ENCODE data around the gene DUOX1.
A peak's percentile ranks its signal among the peaks of the same experiment; 100 is the strongest.
"Not testable (repeated sequence)": the region's sequence is repeated elsewhere in the genome, so short reads cannot be mapped to it uniquely, and the experiment has no call there.

Gene DUOX1

DNA sequence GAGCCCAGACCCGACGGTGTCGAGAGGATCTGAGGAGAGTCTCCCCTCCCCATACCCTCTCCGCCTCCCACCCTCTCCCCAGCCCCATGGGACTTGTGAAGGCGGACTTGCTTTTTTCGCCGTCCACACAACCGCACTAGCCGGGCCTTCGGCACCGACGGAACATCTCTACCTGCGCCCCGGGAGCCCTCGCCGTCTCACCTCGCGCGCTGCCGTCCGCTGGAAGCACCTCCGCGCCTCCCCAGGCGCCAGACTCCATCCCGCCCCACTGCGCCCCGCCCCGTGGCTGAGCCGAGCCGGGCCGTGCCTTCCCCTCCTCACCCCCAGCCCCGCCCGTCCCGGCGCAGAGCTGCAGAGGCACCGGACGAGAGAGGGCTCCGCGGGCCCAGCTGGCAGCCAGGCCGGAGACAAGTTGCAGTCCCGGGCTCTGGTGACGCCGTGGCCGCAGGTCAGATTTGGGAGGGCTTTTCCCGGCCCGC is at the start of gene DUOX1, which contains the start of gene DUOXA1:
DUOX1 (plus strand) TSS at position 344 of the 479 bp plus-strand sequence. CDS start 1,973 bp downstream, outside the sequence.
DUOXA1 (minus strand) TSS at position 229 of the 479 bp plus-strand sequence. CDS start 6,865 bp downstream, outside the sequence.
- no peak for DNase-seq

DNA sequence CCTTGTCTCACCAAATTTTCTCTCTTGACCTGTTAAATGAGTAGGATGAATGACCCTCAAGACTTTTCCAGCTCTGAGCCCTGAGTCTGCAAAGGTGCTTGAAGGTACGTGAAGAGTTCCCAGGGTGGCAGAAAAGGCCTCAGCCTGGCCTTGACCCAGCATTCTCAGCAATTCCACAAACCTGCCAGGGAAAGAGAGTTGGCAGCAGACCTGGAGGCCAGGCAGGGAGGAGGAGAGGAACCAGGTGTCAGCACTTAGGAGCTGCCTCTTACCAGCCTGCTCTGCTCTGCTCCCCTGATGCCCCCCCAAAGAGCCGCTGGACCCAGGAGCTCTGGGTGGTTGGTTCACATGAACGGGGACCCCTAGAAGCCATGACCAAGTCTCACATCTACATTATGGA is 49.2 kb upstream of the DUOX1 start:
- not testable (repeated sequence) for DNase-seq

DNA sequence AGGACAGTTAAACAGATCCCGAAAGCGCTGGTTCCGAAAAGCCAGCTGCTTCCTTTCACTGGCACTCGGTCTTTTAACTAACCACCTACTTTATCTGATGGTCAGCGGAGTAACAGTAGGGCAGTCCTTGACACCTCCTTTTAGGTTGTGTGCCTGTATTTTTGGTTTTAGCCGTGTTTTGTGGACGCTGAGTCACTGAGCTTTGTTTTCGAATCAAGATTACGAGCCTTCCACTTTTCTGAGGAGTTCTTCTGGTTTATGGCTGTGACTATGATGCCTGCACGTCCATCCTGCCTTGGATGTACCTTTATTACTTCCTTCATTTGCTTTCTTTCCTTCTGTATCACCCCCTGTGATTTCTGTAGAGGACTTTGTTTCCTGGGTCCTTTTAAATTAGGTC is 47.4 kb upstream of the DUOX1 start:
- DNase-seq, result not testable (repeated sequence)

DNA sequence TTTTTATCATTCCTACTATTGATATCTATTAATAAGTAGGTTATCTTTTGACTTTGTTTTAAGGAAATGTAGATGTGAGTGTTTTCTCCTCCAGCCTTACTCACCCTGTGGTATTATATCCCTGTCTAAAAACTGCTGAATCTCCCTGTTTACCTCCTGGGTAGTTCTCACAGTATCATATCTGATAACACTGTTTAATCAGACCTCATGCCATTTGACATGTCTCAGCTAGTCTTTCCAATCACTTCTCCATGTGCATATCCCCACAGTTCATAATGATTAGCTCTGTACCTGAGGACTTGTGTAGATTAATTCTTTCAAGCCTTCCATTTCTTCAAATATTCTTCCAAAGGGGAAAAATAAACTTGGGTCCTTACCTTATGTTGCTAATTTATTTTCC is 46.6 kb upstream of the DUOX1 start:
- no peak for DNase-seq

DNA sequence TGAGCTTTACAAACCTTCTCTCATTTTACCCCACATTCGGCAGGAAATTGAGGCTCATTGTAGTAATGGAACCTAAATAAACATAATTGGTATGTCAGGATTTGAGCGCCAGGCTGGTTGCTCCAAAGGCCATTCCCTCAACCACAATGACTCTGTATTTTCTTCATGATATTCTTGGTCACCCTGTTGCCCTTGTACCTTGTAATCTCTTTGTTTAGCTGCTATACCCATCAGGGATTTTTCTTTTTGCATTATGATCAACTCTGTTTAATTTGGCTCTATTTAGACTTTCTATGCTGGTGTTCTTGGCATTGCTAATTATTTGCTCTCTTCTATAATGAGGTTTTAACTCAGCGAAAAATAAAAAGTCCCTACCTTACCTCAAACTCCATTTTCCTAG is 45.6 kb upstream of the DUOX1 start:
- no peak for DNase-seq

DNA sequence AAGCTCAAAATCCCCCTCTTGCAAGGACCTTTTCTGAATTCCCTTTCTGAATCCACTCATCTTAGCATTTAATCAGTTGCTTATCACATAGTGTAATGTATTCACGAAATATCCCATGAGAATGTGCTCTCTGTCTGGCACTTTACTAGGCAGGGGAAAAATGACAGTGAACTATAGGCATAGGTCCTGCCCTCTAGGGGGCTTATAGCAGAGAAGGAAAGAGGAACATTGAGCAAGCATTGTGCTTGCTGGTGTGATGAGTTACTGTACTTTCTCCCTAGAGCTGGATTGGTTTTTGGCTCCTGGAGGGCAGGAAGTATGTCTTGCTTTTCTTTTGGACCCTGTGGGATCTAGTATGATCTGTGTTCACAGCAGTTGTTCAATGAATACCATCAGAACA is 42.3 kb upstream of the DUOX1 start:
- peak; percentile 15 for DNase-seq

DNA sequence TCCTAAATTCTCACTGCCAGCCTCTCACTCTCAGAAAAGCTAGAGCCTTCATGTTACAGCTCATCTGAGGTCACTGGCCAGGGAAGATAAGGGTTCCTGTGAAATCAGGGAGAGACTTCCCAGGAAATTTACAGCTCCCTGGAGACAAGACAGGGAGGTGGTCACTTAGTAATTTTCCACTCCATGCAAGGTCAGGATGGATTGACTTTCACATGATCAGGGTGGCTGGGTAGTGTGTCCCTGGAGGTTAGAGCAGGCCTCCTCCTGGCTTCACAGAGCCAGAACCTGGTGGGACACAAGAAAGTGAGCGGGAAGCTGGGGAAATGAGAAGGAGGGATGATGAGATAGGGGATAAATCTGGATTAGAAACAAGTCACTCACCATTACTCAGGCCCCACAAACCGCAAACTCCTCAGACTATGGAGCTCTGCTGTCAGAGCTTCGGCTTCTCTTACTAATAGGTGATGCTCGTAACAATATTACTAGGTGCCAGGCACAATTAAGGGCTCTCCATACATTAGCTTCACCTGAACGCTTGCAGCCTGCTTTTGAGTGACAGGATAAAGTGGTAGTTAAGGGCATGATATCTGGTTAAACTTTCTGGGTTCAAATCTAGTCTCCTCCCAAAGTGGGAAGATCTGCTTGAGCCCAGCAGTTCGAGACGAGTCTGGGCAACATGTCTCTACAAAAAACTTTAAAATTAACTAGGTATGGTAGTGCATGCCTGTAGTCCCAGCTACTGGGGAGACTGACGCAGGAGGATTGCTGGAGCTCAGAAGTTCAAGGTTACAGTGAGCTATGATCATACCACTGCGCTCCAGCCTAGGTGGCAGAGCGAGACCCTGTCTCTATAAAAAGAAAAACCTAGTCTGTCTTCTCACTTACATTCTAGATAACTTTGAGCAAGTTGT is 40.7 kb upstream of the DUOX1 start:
- DNase-seq, result peak; percentile 38

DNA sequence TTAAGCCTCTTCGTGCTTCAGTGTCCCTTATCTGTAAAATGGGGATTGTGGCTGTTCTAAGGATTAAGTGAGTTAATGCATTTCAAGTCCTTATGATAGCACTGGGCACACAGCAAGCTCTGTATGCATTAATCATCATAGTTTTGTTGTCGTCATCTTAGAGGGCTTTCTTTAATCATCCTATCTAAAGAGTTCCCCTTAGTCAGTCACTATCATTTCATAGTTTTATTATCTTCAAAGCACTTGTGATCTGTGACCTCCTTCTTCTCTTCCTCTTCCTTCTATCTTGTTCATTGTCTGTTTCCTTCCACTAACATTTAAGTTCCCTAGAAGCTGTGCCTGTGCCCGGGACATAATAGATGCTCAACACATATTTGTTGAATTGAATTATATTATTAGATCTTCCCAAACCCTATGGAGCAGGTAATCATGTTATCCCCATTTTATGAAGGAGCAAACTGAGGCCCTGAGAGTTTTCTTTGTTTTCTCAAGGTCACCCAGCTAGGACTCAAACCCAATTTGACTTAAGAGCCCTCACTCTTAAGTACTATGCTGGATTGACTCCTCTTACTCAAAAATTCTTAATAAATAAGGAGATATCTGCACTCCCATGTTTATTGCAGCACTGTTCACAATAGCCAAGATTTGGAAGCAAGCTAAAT is 40.0 kb upstream of the DUOX1 start:
- DNase-seq, result no peak

DNA sequence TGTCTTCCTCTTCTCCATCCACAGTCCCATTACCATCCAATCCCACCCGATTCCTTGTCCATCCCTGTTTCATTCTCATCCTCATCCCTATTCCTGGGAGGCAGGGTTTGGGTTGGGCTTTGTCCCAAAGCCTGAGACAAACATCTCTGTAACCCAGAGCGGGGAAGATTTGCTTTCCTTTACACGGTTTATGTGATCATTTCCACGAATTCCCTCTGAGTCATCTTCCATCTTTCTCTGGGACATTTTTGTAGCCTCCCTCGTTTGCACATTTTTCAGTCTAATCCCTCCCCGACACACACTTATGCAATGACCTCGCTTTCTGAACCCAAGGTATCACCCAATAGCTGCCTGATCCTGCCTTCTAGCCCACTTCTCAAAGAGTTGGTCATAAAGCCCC is 38.6 kb upstream of the DUOX1 start:
- peak; percentile 1 for DNase-seq

DNA sequence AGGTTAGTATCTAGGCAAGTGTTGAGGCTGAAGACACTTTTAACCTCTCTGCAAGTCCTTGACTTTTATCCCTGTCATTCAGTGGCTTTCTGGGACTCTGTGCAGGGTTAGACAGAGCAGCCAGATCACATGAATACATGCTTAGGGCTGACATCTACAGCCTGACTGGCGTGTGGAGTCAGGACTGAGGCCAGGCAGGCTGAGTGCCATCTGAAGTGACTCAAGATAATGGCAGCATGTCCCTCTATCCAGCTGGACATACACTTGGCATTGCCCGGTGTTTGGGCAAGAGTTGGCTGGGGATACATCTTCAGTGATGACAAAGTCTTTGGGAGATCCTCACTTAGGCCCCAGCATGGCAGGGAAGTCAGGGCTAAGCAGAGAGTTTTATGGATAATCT is 38.2 kb upstream of the DUOX1 start:
- peak; percentile 11 for DNase-seq

DNA sequence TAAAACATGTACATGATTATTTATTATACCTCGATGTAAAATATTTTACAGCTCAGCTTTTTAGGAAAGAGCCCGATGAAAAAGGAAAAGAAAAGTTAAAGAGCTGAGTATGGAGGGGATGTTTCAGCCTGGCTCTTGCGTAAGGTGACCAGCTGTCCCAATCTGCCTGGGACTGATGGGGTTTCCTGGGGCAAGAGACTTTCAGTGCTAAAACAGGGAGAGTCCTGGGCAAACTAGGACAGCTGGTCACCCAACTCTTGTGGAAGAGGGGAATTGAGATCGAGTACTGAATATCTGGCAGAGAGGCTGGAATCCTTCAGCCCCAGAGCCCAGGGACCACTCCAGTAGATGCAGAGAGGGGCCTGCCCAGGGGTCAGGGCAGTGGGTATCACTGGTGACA is 36.8 kb upstream of the DUOX1 start:
- no peak for DNase-seq

DNA sequence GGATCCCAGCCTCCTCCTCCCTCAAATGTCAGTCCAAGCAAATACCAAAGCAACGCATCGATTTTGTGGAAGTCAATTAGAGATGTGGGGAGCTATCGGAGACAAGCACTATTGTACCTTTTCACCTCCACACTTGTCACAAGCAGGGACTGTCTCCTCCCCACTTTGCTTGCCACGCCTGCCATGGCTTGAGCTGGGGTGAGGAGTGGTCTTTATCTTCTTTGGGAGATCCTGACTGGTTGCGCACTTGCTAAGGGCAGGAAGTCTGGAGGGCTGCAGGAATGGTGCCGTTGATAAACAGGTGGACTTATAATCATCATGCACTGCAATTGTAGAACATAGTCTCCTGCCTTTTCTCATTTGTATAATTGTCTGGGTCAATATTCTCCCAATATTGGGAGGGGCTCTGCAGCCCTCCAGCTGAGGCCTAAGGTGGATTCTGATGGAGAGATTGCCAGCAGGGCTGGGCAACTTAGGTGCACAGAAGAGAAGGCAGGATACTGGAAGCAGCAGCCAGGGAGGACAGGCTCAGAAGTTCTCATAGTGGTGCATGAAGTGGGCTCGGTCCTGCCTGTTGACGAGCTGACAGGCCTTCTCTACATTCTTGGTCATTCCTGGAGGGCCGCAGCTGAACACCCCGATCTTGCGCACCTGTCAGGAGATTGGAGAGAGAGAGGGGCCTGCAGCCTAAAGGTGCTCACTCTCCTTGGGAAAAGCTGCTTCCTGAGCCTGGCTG is 36.0 kb upstream of the DUOX1 start:
- peak; percentile 38 for DNase-seq

DNA sequence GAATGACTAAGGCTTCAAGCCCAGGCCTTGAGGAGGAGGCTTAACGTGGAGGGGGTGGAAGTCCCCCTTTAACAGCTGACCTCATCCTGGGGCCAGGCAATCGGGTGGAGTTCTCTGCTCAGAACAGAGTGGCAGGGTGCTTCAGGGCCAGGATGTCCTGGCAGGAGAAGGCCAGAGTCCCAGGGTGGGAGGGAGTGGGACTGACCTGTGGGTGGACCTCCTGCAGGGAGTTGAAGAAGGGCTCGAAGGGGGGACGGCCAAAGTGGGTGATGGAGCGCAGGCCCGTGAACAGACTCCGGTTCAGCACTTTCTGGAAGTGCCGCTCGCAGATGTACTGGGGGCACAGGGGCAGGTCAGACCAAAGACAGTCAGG is 35.5 kb upstream of the DUOX1 start:
- DNase-seq, result peak; percentile 38

DNA sequence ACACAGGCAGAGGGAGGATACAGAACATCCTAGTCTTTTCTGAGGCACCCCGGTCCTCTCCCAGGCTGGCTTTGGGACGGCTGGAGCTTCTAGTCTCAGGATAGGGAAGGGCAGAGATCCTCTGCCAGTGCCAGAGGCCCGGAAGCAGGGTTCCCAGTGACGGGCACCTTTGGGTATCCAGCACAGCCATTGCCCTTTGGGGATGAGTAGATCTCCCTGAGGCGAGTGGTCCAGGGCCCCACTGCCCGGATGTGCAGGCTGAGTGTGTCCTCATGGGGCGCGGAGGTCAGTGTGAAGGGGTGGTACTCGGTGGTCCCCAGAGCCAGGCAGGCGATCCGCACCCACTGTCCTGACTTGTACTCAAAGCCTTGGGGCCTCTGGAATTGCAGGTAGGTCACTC is 34.1 kb upstream of the DUOX1 start:
- DNase-seq, result peak; percentile 32

DNA sequence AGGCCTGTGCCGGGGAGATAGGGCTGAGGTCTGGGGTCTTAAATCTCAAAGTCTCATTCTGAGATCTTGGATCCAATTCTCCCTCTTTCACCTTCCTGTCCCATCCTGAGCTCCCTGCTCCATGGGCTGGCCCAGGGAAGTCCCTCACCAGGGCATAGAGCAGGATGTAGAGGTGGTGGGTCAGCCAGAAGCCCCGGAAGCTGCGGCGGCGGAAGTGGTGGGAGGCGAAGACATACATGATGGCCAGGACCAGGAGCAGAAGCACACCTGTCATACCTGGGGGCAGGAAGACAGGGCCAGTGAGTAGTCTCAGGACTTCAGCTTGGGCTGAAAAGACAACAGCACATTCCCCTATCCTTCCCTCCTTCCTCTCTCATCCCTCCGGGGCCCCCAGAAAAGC is 32.3 kb upstream of the DUOX1 start:
- no peak for DNase-seq

DNA sequence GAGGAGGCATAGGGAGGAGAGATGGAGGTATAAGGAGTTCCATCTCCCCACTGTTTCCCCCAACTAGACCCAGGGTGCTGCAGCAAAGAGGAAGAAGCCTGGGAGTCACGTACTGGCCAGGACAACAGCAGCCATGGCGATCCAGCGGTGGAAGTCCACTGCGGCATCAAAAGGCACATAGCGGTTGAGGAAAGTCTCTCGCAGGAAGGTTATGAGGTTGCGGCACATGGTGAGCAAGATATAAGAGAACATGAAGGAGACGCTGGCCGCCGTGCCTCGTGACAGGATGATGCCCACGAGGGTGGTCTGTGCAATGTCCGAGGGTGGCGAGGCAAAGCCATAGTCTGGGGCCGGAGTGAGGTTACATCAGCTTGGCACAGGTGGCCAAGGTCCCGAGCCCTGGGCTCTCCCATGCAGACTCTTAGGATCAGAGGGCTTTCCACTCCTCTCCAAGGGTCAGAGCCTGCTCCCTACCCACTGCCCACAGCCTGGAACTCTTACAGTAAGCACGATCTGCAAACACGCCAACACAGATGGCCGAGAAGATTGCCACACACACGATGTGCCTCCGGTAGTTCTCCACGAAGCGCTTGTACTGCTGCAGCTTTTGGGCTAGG is 30.1 kb upstream of the DUOX1 start:
- DNase-seq, result no peak

DNA sequence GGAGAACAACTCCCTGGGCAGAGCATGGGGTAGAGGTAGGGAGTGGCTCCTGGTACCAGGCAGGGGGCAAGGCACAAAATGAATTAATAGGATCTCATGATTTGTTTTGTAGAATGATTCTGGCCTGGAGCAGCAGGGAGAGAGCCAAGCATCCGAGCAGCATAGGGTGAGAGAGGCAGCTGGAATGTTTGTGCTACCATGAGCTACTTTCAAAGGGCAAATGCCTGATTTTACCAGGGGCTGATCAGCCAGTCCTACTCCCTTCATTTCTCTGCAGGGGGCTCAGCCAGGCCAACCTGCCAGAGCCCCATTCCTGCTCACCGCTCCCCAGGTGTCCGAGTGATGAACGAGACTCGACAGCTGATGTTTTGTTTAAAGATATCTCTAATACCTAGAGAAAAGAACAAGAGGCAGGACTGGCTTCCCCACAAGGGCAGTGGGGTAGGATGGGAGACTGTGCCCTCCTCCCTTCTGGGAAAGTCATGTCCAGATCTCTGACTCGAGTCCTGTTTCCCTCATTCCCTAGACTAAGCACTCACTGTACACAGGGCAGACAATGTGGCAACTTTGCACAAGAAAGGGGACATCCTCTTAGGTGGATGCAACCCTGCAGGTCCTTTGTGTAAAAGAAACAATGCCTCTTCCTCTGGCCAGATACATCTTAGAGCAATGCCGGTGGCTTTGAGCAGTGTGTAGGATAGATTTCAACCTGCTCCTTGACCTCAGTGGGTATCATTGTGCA is 28.7 kb upstream of the DUOX1 start:
- no peak for DNase-seq

DNA sequence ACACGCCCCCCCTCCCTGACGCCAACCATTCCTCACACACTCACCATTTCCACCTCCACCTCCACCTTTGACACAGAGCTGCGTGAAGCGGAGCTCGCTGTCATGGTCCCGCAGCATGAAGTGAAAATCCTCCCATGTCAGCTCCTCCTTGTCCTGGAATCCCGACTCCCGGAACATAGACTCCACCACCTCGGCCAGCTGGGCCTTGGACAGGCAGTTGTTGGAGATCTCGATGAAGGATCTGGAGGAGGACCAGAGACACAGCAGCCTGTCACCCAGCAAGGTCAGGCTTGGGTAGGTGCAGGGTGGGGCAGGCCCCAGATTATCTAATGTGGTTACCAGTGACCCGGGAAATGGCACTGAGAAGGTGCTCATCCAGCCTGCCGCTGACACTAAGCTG is 28.0 kb upstream of the DUOX1 start:
- no peak for DNase-seq

DNA sequence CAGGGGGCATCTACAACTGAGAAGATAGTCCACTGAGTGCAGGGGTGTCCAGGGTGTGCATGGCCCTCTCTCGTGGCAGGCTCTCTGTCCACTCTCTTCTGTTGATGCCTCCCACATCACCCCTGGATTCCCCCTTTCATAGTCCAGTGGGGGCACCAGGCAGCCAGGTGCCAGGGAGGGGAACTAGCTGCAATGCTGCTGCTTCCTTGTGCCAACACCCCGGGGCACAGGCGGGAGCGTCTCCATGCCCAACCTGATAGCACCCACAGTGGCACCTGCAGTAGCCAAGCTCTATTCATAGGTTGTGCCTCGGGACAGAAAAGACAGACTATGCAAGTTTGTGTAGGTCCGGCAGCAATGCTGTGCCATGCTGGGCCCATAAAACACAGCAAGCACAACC is 27.6 kb upstream of the DUOX1 start:
- DNase-seq, result no peak

DNA sequence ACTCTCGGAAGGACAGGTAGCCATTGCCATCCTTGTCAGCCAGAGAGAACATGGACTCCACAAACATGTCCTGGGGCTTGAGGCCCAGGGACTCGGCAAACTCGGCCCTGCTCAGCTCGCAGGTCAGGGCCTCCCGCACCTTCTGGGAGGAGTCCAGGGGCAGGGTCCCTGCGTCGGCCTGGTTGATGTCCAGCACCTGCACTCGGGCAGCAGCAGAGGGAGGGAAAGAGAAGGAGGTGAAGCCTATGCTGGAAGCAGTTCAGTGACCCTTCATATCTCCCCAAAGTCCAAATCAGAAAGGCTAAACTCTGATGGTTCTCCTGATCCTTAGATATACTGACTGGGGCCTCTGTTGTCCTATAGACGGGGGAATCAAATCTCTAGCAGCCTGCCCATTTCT is 25.6 kb upstream of the DUOX1 start:
- not testable (repeated sequence) for DNase-seq

DNA sequence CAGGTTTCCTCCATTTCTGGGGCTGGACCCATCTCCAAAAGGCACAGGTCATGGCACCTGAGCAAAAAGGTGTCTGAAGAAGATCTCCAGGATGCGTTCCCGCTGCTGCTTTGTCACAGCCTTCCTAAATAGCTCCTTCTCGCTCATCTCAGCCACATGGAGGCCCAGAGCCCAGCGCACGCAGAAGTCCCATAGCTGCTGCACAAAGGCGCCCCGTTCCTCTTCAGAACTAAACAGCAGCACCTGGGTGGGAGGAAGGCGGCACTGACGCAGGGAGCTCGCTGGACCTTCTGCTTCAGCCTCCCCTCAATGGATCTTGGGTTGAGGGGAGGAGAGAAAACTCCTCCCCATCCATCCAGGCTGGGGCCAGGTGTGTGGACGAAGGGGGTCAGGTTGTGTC is 24.2 kb upstream of the DUOX1 start:
- DNase-seq, result no peak
